GM18520 (cell line): ENCODE measurements around the gene SDC1.
"Not testable (repeated sequence)": the region's sequence is repeated elsewhere in the genome, so short reads cannot be mapped to it uniquely, and the experiment has no call there.

ENCODE experiments used
- ATAC-seq: cut with Tn5 transposase; IDR thresholded peaks from one replicate; pipeline ENCODE4 v1.9.1; 2021; ENCODE audit not compliant: unreplicated experiment

SDC1 gene

DNA sequence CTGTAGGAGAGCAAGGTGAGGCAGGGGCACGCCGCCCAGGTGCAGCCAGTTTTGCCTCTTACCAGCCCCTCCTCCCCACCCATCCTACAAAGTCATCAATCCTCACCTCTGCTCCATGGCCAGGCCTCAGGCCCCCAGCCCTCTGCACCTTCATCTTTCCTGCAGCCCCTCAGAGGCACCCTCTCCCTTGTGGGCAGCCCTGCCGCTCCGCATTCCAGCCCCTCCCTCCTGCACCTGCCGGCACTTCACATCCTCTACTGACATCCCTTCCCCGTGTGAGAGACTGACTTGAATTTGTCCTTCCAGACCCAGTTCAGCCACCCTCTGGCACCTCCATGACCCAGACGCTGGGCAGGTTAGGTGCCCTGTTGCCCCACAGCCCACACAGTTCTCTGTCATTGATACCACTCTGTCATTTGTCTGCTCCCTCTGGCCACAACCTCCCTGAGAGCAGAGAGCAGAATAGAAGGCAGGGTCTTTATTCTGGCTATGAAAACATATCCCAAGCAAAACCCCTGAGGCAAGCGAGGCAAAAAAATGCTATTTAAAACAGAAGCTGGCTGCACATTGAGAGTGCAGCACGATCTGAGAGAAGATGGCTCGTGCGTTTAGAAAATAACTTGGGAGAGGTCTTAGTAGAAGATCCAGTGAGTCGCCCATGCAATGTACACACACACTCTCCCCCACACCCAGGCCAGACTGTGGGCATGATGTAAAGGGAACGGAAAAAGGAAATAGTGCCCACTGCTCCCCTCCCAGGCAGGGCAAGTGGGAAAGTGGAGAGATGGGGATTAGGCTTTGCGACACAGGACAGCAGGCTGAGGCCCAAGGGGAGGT lies 25.9 kb downstream of the SDC1 start:
- ATAC-seq: no peak

- no peak for ATAC-seq
Observed at GRCh38 chr2:20198001-20198400, 26.9 kb downstream of the SDC1 start.

DNA sequence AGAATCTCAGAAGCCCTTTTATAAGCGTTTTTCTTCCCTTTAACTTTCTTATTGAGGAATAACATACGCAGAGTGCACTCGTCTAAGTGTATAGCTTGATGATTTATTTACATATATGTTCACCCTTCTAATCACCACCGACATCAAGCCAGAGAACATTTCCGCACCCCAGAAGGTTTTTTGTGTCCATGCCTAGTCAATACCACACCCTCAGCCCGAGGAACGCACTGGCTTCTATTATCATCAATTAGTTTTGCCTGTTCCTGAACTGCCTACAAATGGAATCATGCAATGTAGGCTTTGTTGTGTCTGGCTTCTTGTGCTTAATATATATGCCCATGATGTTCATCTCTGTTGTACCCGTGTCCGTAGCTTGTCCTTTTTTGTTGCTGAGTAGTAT lies 27.7 kb downstream of the SDC1 start:
- no peak for ATAC-seq

- no peak for ATAC-seq
Observed at GRCh38 chr2:20196657-20197161, 28.2 kb downstream of the SDC1 start.

GRCh38 chr2:20196053-20196656 lies 28.8 kb downstream of the SDC1 start:
- ATAC-seq: no peak

DNA sequence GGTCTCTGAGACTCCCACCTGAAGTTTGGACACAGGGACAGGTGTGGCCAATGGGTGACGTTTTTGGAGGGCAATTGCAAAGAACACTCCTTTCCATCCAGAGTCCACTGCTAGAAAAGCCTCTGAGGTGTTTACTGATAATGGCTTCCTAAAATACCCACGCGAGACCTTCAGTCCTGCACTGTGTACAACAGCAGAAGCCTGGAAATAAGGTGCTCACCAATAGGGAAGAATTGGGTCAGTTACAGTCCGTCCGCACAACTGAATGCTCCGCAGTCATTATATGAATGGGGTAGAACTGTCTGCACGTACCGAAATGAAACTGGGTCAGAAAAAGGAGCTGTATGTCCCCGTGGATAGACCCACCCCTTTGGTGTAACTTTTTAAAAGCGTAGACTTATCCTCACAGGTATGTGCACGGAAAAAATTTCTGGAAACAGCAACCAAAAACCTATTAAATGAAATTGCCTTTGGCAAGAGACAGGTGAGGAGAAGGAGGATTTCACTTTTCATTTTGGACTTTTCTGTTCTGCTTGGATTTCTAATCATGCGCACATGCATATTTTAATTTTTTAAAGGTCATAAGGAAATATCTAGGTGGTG lies 29.4 kb downstream of the SDC1 start:
- ATAC-seq: no peak

GRCh38 chr2:20195016-20195411 lies 29.9 kb downstream of the SDC1 start:
- not testable (repeated sequence) for ATAC-seq

- ATAC-seq: no peak
Observed at GRCh38 chr2:20194097-20195015, 30.6 kb downstream of the SDC1 start.

GRCh38 chr2:20193185-20193584 lies 31.7 kb downstream of the SDC1 start:
- ATAC-seq: no peak

DNA sequence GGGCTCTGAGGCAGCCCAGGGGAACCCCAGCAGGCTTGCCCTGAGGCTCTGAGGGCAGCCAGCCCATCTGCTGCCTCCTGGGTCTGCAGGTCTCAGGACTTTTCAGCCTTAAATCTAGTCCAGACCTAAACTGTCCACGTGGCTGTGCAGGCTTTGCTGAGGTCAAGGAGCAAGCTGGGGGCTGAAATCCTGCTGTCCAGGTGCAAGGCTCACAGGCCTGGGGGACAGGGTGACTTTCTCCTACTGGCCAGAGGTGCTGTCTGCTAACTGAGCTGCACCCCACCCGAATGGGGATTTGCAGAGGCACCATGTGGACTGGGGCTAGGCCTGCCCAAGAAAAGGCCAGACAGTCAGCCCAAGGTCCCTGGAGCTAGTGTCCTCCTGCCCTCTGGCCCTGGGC lies 32.1 kb downstream of the SDC1 start:
- no peak for ATAC-seq

GRCh38 chr2:20191714-20192569 lies 33.0 kb downstream of the SDC1 start:
- no peak for ATAC-seq

DNA sequence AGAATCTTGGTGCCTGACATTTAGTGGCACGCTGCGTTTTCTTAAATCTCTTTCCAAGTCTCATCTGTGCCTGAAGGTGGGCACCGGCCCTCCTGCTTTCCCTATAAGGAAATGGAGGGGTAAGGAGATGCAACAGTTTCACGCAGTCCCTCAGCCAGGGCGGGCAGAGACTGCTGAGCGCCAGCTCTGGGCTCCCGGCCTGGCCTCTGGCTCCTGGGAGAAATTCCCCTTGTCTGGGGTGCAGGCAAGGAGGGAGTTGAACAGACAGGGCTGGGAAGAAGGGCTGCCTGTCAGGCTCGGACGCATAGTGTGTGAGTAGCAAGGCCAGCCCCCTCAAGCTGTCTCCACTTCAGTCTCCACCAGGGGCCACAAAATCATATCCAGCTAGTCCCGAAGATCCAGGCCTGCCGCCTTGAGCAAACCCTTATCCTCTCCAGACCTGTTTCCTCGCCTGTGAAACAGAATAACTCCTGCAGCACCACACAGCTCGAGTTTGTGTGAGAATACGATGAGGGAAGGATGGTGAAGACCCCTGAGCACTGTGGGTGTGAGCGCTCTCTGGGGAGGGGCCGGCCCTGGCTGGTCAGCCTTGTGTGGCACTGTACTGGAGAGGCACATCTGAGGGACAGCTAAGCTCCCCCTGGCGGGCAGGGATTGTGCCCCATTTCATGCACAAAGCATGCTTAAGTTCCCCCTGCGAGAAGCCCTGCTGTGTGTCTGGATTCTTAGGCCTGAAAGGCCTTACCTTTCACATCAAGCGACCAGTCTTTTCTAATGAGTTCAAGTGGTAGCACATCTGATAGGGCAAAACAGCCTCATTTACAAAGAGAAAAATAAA lies 33.8 kb downstream of the SDC1 start:
- no peak for ATAC-seq

DNA sequence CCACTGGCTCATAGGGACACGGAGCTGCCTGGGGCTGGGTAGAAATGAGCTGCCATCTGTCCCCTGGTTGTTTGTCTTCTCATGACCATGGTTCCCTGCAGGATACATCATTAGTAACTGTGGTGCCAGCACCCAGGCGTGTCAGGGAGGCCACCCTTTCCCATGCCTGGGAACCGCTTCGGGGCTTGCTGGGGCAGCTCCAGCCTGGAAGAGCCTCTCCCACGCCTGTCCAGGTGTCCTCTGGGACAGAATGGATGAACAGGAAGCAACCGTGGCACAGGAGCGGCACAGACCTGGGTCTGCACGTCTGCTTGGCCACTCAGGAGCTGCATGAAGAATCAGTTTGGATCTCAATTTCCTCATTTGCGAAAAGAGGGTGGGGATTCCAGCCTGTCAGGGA lies 34.8 kb downstream of the SDC1 start:
- ATAC-seq: no peak

GRCh38 chr2:20189299-20189931 lies 35.5 kb downstream of the SDC1 start:
- ATAC-seq: no peak

- no peak for ATAC-seq
Observed at GRCh38 chr2:20188851-20189250, 36.1 kb downstream of the SDC1 start.

DNA sequence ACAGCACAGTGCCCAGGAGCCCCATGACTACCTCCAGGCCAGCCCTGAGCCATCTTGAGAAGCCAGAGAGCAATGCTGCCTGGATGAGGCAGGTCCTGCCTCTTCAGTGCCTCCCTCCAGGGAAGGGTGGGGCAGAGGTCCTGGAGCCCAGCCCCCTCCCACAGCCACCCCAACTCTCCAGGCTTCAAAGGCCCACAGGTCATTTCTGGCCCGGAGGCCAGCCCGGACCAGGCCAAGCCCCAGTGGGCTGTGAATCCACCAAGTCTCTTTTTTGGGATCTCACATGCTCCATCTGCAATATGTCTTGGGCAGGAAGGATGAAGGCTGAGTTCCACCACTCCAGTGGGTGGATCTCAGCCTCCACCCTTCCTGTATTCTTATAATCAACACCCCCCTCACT lies 36.7 kb downstream of the SDC1 start:
- no peak for ATAC-seq

DNA sequence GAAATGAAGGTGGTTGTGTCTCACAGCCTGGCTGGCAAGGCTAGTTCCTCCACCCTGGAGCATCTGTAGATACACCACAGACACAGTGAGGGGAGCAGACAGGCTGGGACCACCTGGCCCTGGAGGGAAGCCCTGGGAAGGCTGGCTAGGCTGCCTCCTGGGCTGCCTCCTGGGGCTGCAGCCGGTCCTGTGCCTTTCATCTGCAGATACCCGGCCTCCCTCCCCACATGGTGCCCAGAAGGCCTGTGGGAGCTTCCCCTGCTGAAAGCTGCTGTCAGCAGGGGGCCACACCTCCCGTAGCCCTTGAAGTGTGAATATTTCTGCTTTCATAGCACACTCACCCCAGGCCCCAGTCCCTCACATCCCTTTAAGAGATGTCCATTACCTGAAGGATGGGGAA lies 37.6 kb downstream of the SDC1 start:
- ATAC-seq: no peak

DNA sequence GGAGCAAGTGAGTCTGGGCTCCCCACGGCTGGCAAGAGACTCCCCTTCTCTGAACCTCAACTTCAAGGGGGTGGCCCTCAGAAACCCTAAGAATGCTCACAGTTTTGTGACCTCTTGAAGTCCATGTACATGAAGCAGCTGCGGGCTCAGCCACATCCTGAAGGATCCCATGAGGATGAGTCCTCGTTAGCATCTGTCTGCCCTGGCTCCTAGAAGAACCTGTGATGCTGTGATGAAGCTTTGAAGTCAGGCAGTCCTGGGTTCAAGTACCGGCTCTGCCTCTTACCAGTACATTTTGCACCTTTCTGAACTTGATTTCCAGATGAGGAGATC lies 38.1 kb downstream of the SDC1 start:
- no peak for ATAC-seq
